H1 (cell line): Measurements from ENCODE around the gene GNG4. TPM values are rescaled to one million over a fixed set of nuclear protein-coding genes. Genes with fewer than 3 reads are reported as not detected.

ENCODE experiments used
- CTCF ChIA-PET: fragments of 300-600 bp; sonication (Branson Sonifier 250); formaldehyde crosslinking; loops from one replicate; lab custom pipeline; 2021; ENCODE audit not compliant: partially characterized antibody; lab: Charles Lee
- POLR2A ChIA-PET: fragments of 300-600 bp; sonication (Branson Sonifier 250); formaldehyde crosslinking; loops from one replicate; lab custom pipeline; 2021; ENCODE audit warnings: inconsistent platforms; ENCODE audit not compliant: partially characterized antibody; lab: Charles Lee
- DNase-seq, 2 experiments: peaks; one replicate each; pipeline versions ENCODE4 v3.0.0 to v3.0.0-alpha.2; 2010 to 2022; ENCODE audit warnings: low spot score in 2 of 2, low read depth in 1 of 2, mixed read lengths in 1 of 2
- FAIRE-seq: peaks from 2 replicates; lab custom pipeline; 2011; peaks lifted over from hg19 to GRCh38; lab: Jason Lieb, UNC
- H2AFZ ChIP-seq: 2 replicates; pipeline ENCODE4 v1.8.1; 2012; ENCODE audit warnings: low read length, inconsistent platforms
- H2AK5ac ChIP-seq: 2 replicates; pipeline ENCODE4 v1.6.1; 2013; ENCODE audit warnings: low read depth, low read length
- H2BK120ac ChIP-seq: replicated peaks from 2 replicates; pipeline ENCODE3; 2013; ENCODE audit warnings: low read depth, low read length, inconsistent platforms
- H2BK12ac ChIP-seq: 2 replicates; pipeline ENCODE4 v1.6.1; 2013; ENCODE audit warnings: low read depth, low read length
- H2BK15ac ChIP-seq: 2 replicates; pipeline ENCODE4 v1.6.1; 2013; ENCODE audit warnings: low read length
- H2BK20ac ChIP-seq: 2 replicates; pipeline ENCODE4 v1.6.1; 2013; ENCODE audit warnings: low read length
- H2BK5ac ChIP-seq: 2 replicates; pipeline ENCODE4 v1.6.1; 2013; ENCODE audit warnings: low read depth, low read length
- H3K14ac ChIP-seq: 2 replicates; pipeline ENCODE4 v1.6.1; 2013; ENCODE audit warnings: inconsistent platforms; ENCODE audit not compliant: insufficient read length
- H3K18ac ChIP-seq: 2 replicates; pipeline ENCODE4 v1.6.1; 2013; ENCODE audit warnings: low read length; ENCODE audit errors: extremely low read depth
- H3K23ac ChIP-seq: 2 replicates; pipeline ENCODE4 v1.6.1; 2013; ENCODE audit warnings: inconsistent platforms; ENCODE audit not compliant: insufficient read length
- H3K23me2 ChIP-seq: 2 replicates; pipeline ENCODE4 v1.6.1; 2013; ENCODE audit warnings: low read depth, low read length
- H3K27ac ChIP-seq: 2 replicates; pipeline ENCODE4 v1.6.1; 2011; ENCODE audit warnings: low read depth, low read length, inconsistent platforms
- H3K27me3 ChIP-seq, 4 experiments: replicated peaks in 1 of 4; 1 replicate in 1 of 4; 2 replicates in 3 of 4; pipeline versions ENCODE4 v1.6.1 to v1.8.1; 2011 to 2013; ENCODE audit warnings: low read length in 3 of 4, mild to moderate bottlenecking in 3 of 4, inconsistent platforms in 2 of 4, mixed read lengths in 2 of 4, moderate library complexity in 1 of 4; ENCODE audit not compliant: control insufficient read depth in 3 of 4, insufficient read depth in 3 of 4; ENCODE audit errors: extremely low read depth in 1 of 4
- H3K36me3 ChIP-seq, 4 experiments: 2 replicates each; pipeline versions ENCODE4 v1.6.1 to v1.8.1; 2011 to 2013; ENCODE audit warnings: mild to moderate bottlenecking in 4 of 4, low read length in 3 of 4, moderate library complexity in 2 of 4, control low read depth in 1 of 4, inconsistent platforms in 1 of 4; ENCODE audit not compliant: insufficient read depth in 4 of 4, control insufficient read depth in 2 of 4
- H3K4ac ChIP-seq: replicated peaks from 2 replicates; pipeline ENCODE3; 2013; ENCODE audit warnings: low read length, low read depth, mixed read lengths, inconsistent platforms; ENCODE audit not compliant: insufficient read length
- H3K4me1 ChIP-seq, 4 experiments: replicated peaks in 1 of 4; 1 replicate in 1 of 4; 2 replicates in 3 of 4; pipeline versions ENCODE4 v1.6.1 to v1.8.1; 2011 to 2013; ENCODE audit warnings: low read length in 3 of 4, inconsistent platforms in 2 of 4, mixed read lengths in 1 of 4; ENCODE audit not compliant: insufficient read depth in 4 of 4, control insufficient read depth in 3 of 4
- H3K4me2 ChIP-seq, 2 experiments: 2 replicates each; pipeline versions ENCODE4 v1.6.1 to v1.8.1; 2011 to 2013; ENCODE audit warnings: low read depth in 2 of 2, low read length in 2 of 2, control low read depth in 1 of 2, inconsistent platforms in 1 of 2, mild to moderate bottlenecking in 1 of 2; ENCODE audit not compliant: insufficient read depth in 1 of 2
- H3K4me3 ChIP-seq, 4 experiments: fragments of 200-600, 300-600 bp in 1 of 4; sonication (generic), shearing (Covaris generic), sonication (Bioruptor Twin) in 1 of 4; 2 replicates each; pipeline versions ENCODE4 v1.5.1 to v1.8.1; 2011 to 2016; ENCODE audit warnings: low read length in 4 of 4, low read depth in 3 of 4, control low read depth in 2 of 4, inconsistent platforms in 2 of 4, mild to moderate bottlenecking in 2 of 4, mixed read lengths in 1 of 4, moderate library complexity in 1 of 4; ENCODE audit not compliant: insufficient read depth in 2 of 4; ENCODE audit errors: extremely low read depth in 1 of 4
- H3K56ac ChIP-seq: replicated peaks from 2 replicates; pipeline ENCODE3; 2013; ENCODE audit warnings: low read depth, mild to moderate bottlenecking, mixed read lengths, low read length, inconsistent platforms; ENCODE audit not compliant: insufficient read length
- H3K79me1 ChIP-seq: 2 replicates; pipeline ENCODE4 v1.6.1; 2013; ENCODE audit warnings: low read depth, low read length, control low read depth
- H3K79me2 ChIP-seq, 2 experiments: 2 replicates each; pipeline versions ENCODE4 v1.6.1 to v1.8.1; 2012 to 2013; ENCODE audit warnings: low read length in 2 of 2, mild to moderate bottlenecking in 2 of 2, inconsistent platforms in 1 of 2; ENCODE audit not compliant: insufficient read depth in 2 of 2, control insufficient read depth in 1 of 2
- H3K9ac ChIP-seq, 4 experiments: replicated peaks in 1 of 4; 1 replicate in 1 of 4; 2 replicates in 3 of 4; pipeline versions ENCODE4 v1.6.1 to v1.8.1; 2011 to 2013; ENCODE audit warnings: low read depth in 3 of 4, low read length in 3 of 4, control low read depth in 2 of 4, mild to moderate bottlenecking in 2 of 4, moderate library complexity in 2 of 4, inconsistent platforms in 1 of 4; ENCODE audit errors: extremely low read depth in 1 of 4
- H3K9me3 ChIP-seq, 2 experiments: 2 replicates each; pipeline versions ENCODE4 v1.6.1 to v1.8.1; 2012 to 2013; ENCODE audit warnings: mild to moderate bottlenecking in 2 of 2, moderate library complexity in 2 of 2, control low read depth in 1 of 2, inconsistent platforms in 1 of 2, low read depth in 1 of 2, low read length in 1 of 2, mixed read lengths in 1 of 2; ENCODE audit not compliant: insufficient read depth in 2 of 2
- H4K20me1 ChIP-seq, 2 experiments: replicated peaks in 1 of 2; 2 replicates each; pipeline versions ENCODE3 to v1.8.1; 2011 to 2013; ENCODE audit warnings: inconsistent platforms in 2 of 2, low read length in 2 of 2, mild to moderate bottlenecking in 1 of 2; ENCODE audit not compliant: insufficient read depth in 2 of 2, control insufficient read depth in 1 of 2
- H4K5ac ChIP-seq: 2 replicates; pipeline ENCODE4 v1.6.1; 2013; ENCODE audit warnings: low read length, low read depth, mixed read lengths, inconsistent platforms; ENCODE audit not compliant: insufficient read length
- H4K8ac ChIP-seq: 2 replicates; pipeline ENCODE4 v1.8.0; 2013; ENCODE audit warnings: mild to moderate bottlenecking, moderate library complexity, low read length, inconsistent platforms; ENCODE audit not compliant: insufficient read depth; ENCODE audit errors: extremely low read depth
- H4K91ac ChIP-seq: replicated peaks from 2 replicates; pipeline ENCODE3; 2013; ENCODE audit warnings: low read length, mixed read lengths, inconsistent platforms; ENCODE audit not compliant: insufficient read length
- BCL11A ChIP-seq, 2 experiments: IDR thresholded peaks; one replicate each; pipeline ENCODE4 v1.6.1; 2011; ENCODE audit warnings: low read depth in 2 of 2, low read length in 2 of 2, mild to moderate bottlenecking in 2 of 2
- SIRT6 ChIP-seq: IDR thresholded peaks from one replicate; pipeline ENCODE4 v1.7.1; 2012; ENCODE audit warnings: low read length, inconsistent platforms
- WGBS, 2 experiments: shearing (Covaris generic) in 1 of 2; methylation state at CpG; one replicate each; pipeline versions ENCODE4 v1.1.6 to v1.1.7; 2013 to 2015; ENCODE audit warnings: low lambda C conversion rate in 2 of 2, mixed read lengths in 2 of 2, inconsistent platforms in 1 of 2, low coverage in 1 of 2, missing lambda C conversion rate in 1 of 2; ENCODE audit not compliant: insufficient replicate concordance in 2 of 2, insufficient coverage in 1 of 2, insufficient read length in 1 of 2; ENCODE audit errors: extremely low coverage in 1 of 2, missing lambda C conversion rate in 1 of 2; 5-methylcytosine and 5-hydroxymethylcytosine counted together
- polyA plus RNA-seq, 7 experiments: library from polyadenylated mRNA; depleted of rRNA in 3 of 7; stranded (reverse) in 5 of 7; unstranded in 2 of 7; fragments of >200 nt in 5 of 7; fragments of 200-250 nt in 2 of 7; gene quantifications; 1 replicate in 5 of 7; 2 replicates in 1 of 7; 4 replicates in 1 of 7; pipeline versions ENCODE4 v1.2.1 to v1.2.3, GENCODE V29; 2011 to 2013; ENCODE audit warnings: missing spikeins in 2 of 7, mixed read lengths in 2 of 7
- total RNA-seq: library from RNA; stranded (reverse); fragmentation: NEBNext Ultra II Directional; extraction: Animal tissue kit (Norgen Biotek cat#: 25700); gene quantifications from 2 replicates; pipeline ENCODE4 v1.2.1, GENCODE V29; 2021

The GNG4 gene
- total and polyA plus RNA-seq, 2 of the 8 experiments (the other 6 are each of a cell fraction or from before 2014, with no cell fraction given), result 95.5 to 96.8 TPM

- Histone ChIP-seq H3K79me2 (no peaks in the 10 kb centered on the region), H3K9me3 (no peaks in the 10 kb centered on the region), H3K23me2 (0 out of 2 replicates have a peak, but pooled peaks cover 1% of the 10 kb centered on the region), H3K4me1 (no peaks in the 10 kb centered on the region), H3K18ac (no peak overlapping the region), H2BK15ac (no peak overlapping the region), H3K79me1 (no peaks in the 10 kb centered on the region), H3K9ac (no peak overlapping the region), H4K5ac (no peak overlapping the region), H2AK5ac (no peak overlapping the region), H3K27me3 (no peaks in the 10 kb centered on the region; a peak in 1 of 7 replicates), H3K4me3 (no peak overlapping the region), H2BK12ac (no peak overlapping the region), H4K20me1 (no peaks in the 10 kb centered on the region), H4K8ac (no peak overlapping the region), H3K56ac (no peak overlapping the region), H2BK120ac (no peak overlapping the region), H3K14ac (no peak overlapping the region), H2BK20ac (no peak overlapping the region), H2AFZ (no peak overlapping the region), H3K4ac (no peak overlapping the region), H3K23ac (no peak overlapping the region), H3K4me2 (no peak overlapping the region), H3K36me3 (no peaks in the 10 kb centered on the region), H2BK5ac (no peak overlapping the region), H3K27ac (no peak overlapping the region), H4K91ac (no peak overlapping the region)
- CTCF ChIA-PET, result interaction anchor here (1.1 to 2.7 kb wide), 7 partner anchors 9 to 447 kb away, joined by 3 to 11 read pairs (median 4); no protein-coding TSS in a partner anchor
- POLR2A ChIA-PET, result no interaction called here
- FAIRE-seq, result no peak
- TF ChIP-seq BCL11A (IDR thresholded peaks at IDR 0.05; ENCODE audit: low read depth in 2 of 2, low read length in 2 of 2) (no peak), SIRT6 (no peak)
- no peak for DNase-seq
- 84% methylated on average over 4 of the region's 4 CpGs; no CpG with 5 or more reads in 1 of the 2 experiments for WGBS, 2 experiments
Measured at GRCh38 chr1:235525314-235525713, 124.3 kb downstream of the GNG4 start.
